Measurements from ENCODE around the gene DPYSL5. TPM values are rescaled to one million over a fixed set of nuclear protein-coding genes. Genes with fewer than 3 reads are reported as not detected.

The DPYSL5 gene
- polyA plus RNA-seq, 1 donor from 2014 or later = 111 TPM

GRCh38 chr2:26884486-26884885, 36.6 kb downstream of the DPYSL5 start:
- H3K4me2 ChIP-seq (ENCODE audit: low read length) = no peak overlapping the region
- H3K27ac ChIP-seq (ENCODE audit: low read length) = no peak overlapping the region
- no peak for TF ChIP-seq EP300 (conservative IDR thresholded peaks at IDR 0.05; ENCODE audit: poor library complexity, severe bottlenecking)
- TF ChIP-seq POLR2AphosphoS5 (IDR thresholded peaks at IDR 0.05) = no peak
- TF ChIP-seq MXI1 (conservative IDR thresholded peaks at IDR 0.05; ENCODE audit: poor library complexity, severe bottlenecking) = no peak
- TF ChIP-seq TAF1 (IDR thresholded peaks at IDR 0.05; ENCODE audit: low read depth) = no peak
- TF ChIP-seq SMC3 (conservative IDR thresholded peaks at IDR 0.05; ENCODE audit: poor library complexity) = no peak
- no peak for TF ChIP-seq EZH2 (IDR thresholded peaks at IDR 0.05; ENCODE audit: borderline replicate concordance, insufficient read depth, low read length, poor library complexity, severe bottlenecking)
- TF ChIP-seq RAD21 (conservative IDR thresholded peaks at IDR 0.05) = no peak
- TF ChIP-seq CTCF (IDR thresholded peaks at IDR 0.05; ENCODE audit: poor library complexity, severe bottlenecking) = no peak
- no peak for TF ChIP-seq REST (IDR thresholded peaks at IDR 0.05; ENCODE audit: borderline replicate concordance)
- peaks cover 23% of the 10 kb centered on the region for H3K79me2 ChIP-seq (replicated peaks; ENCODE audit: insufficient read depth, low read length)
- H3K36me3 ChIP-seq (ENCODE audit: insufficient read depth, low read length) = no peaks in the 10 kb centered on the region
- H3K4me3 ChIP-seq (ENCODE audit: low read length) = no peak overlapping the region
- H3F3A ChIP-seq (ENCODE audit: insufficient read depth, low read length, poor library complexity, severe bottlenecking) = no peaks in the 10 kb centered on the region
- H4K20me1 ChIP-seq (ENCODE audit: insufficient read depth) = no peaks in the 10 kb centered on the region
- no peaks in the 10 kb centered on the region for H3K9me3 ChIP-seq (ENCODE audit: low read length)
- no peaks in the 10 kb centered on the region for H3K9me2 ChIP-seq (ENCODE audit: insufficient read depth, low read length)
- H2AFZ ChIP-seq (ENCODE audit: low read depth, low read length) = no peak overlapping the region
- no peak overlapping the region for H3K9ac ChIP-seq (ENCODE audit: low read length)
- H3K27me3 ChIP-seq (ENCODE audit: insufficient read depth, low read depth, low read length) = no peaks in the 10 kb centered on the region

GRCh38 chr2:26885651-26886329, 37.9 kb downstream of the DPYSL5 start:
- no peak overlapping the region for H2AFZ ChIP-seq (ENCODE audit: low read depth, low read length)
- TF ChIP-seq EP300 (conservative IDR thresholded peaks at IDR 0.05; ENCODE audit: poor library complexity, severe bottlenecking) = no peak
- no peak for TF ChIP-seq RAD21 (conservative IDR thresholded peaks at IDR 0.05)
- TF ChIP-seq MXI1 (conservative IDR thresholded peaks at IDR 0.05; ENCODE audit: poor library complexity, severe bottlenecking) = no peak
- TF ChIP-seq TAF1 (IDR thresholded peaks at IDR 0.05; ENCODE audit: low read depth) = no peak
- TF ChIP-seq REST (IDR thresholded peaks at IDR 0.05; ENCODE audit: borderline replicate concordance) = no peak
- no peak for TF ChIP-seq CTCF (IDR thresholded peaks at IDR 0.05; ENCODE audit: poor library complexity, severe bottlenecking)
- TF ChIP-seq SMC3 (conservative IDR thresholded peaks at IDR 0.05; ENCODE audit: poor library complexity) = no peak
- no peak for TF ChIP-seq EZH2 (IDR thresholded peaks at IDR 0.05; ENCODE audit: borderline replicate concordance, insufficient read depth, low read length, poor library complexity, severe bottlenecking)
- no peak for TF ChIP-seq POLR2AphosphoS5 (IDR thresholded peaks at IDR 0.05)
- no peaks in the 10 kb centered on the region for H4K20me1 ChIP-seq (ENCODE audit: insufficient read depth)
- no peaks in the 10 kb centered on the region for H3K9me3 ChIP-seq (ENCODE audit: low read length)
- H3K79me2 ChIP-seq (replicated peaks; ENCODE audit: insufficient read depth, low read length) = peaks cover 36% of the 10 kb centered on the region
- H3K9me2 ChIP-seq (ENCODE audit: insufficient read depth, low read length) = no peaks in the 10 kb centered on the region
- no peaks in the 10 kb centered on the region for H3K27me3 ChIP-seq (ENCODE audit: insufficient read depth, low read depth, low read length)
- no peak overlapping the region for H3K9ac ChIP-seq (ENCODE audit: low read length)
- H3F3A ChIP-seq (ENCODE audit: insufficient read depth, low read length, poor library complexity, severe bottlenecking) = no peaks in the 10 kb centered on the region
- H3K4me2 ChIP-seq (ENCODE audit: low read length) = no peak overlapping the region
- H3K4me3 ChIP-seq (ENCODE audit: low read length) = no peak overlapping the region
- H3K36me3 ChIP-seq (ENCODE audit: insufficient read depth, low read length) = no peaks in the 10 kb centered on the region
- H3K27ac ChIP-seq (ENCODE audit: low read length) = no peak overlapping the region

Measured in neural cell (in vitro differentiated cells).